HL-60 (cell line): ENCODE results near the gene MADCAM1.

ENCODE experiments used
- DNase-seq, 2 experiments: peaks; one replicate each; pipeline ENCODE4 v3.0.0-alpha.2; 2010 to 2020; ENCODE audit warnings: low read depth in 1 of 2, low spot score in 1 of 2
- H3K27ac ChIP-seq: fragments of 250-450 bp; sonication (Bioruptor Pico); replicated peaks from 2 replicates; pipeline ENCODE4 v1.5.1; 2020; ENCODE audit warnings: mild to moderate bottlenecking, moderate library complexity
- H3K27me3 ChIP-seq: fragments of 250-450 bp; sonication (Bioruptor Pico); 2 replicates; pipeline ENCODE4 v1.5.1; 2021; ENCODE audit warnings: mild to moderate bottlenecking, moderate library complexity; ENCODE audit not compliant: insufficient read depth, poor library complexity, severe bottlenecking
- H3K4me3 ChIP-seq: replicated peaks from 2 replicates; pipeline ENCODE4 v1.5.1; 2011; ENCODE audit warnings: mild to moderate bottlenecking, control low read depth, low read length; ENCODE audit not compliant: insufficient read depth
- CTCF ChIP-seq: IDR thresholded peaks from one replicate; pipeline ENCODE4 v1.5.1; 2011; ENCODE audit warnings: low read length, control low read depth, inconsistent platforms; ENCODE audit not compliant: insufficient read depth
- GABPA ChIP-seq: IDR thresholded peaks from 2 replicates; pipeline ENCODE4 v1.6.1; 2012; ENCODE audit warnings: low read depth
- POLR2AphosphoS5 ChIP-seq: IDR thresholded peaks from 2 replicates; pipeline ENCODE4 v1.6.1; 2012; ENCODE audit warnings: low read depth
- REST ChIP-seq: IDR thresholded peaks from 2 replicates; pipeline ENCODE4 v1.6.1; 2012; ENCODE audit warnings: low read depth; ENCODE audit not compliant: insufficient replicate concordance
- SPI1 ChIP-seq: IDR thresholded peaks from 2 replicates; pipeline ENCODE4 v1.6.1; 2012; ENCODE audit warnings: low read depth, mild to moderate bottlenecking, borderline replicate concordance

The MADCAM1 gene

GRCh38 chr19:492091-492531 is 4.2 kb upstream of the MADCAM1 start:
- H3K27me3 ChIP-seq = no peaks in the 10 kb centered on the region
- TF ChIP-seq GABPA (no peak), POLR2AphosphoS5 (no peak), CTCF (no peak), SPI1 (no peak), REST (no peak)
- no peak overlapping the region for H3K4me3 ChIP-seq
- no peak for DNase-seq
- H3K27ac ChIP-seq = no peak overlapping the region

GRCh38 chr19:493391-494170 is 2.7 kb upstream of the MADCAM1 start:
- Histone ChIP-seq H3K4me3 (no peak overlapping the region), H3K27ac (no peak overlapping the region), H3K27me3 (peaks cover 9% of the 10 kb centered on the region)
- DNase-seq = no peak
- TF ChIP-seq CTCF (no peak), POLR2AphosphoS5 (no peak), GABPA (no peak)

GRCh38 chr19:494171-495080 is 1.9 kb upstream of the MADCAM1 start:
- TF ChIP-seq SPI1 = no peak
- TF ChIP-seq GABPA = no peak
- no peak for TF ChIP-seq REST
- TF ChIP-seq CTCF = no peak
- TF ChIP-seq POLR2AphosphoS5 = no peak
- no peak overlapping the region for H3K4me3 ChIP-seq
- H3K27ac ChIP-seq = no peak overlapping the region
- no peak for DNase-seq
- H3K27me3 ChIP-seq = peaks cover 14% of the 10 kb centered on the region
